ENCODE results near the gene TINCR.
A peak's percentile ranks its signal among the peaks of the same experiment; 100 is the strongest.

TINCR gene

GRCh38 chr19:5579697-5580096 is 11.9 kb upstream of the TINCR start:
- no peak for DNase-seq (ENCODE audit: low read depth)
- no peak overlapping the region for H3K4me3 ChIP-seq (ENCODE audit: low read depth, low read length)
- TF ChIP-seq CTCF (conservative IDR thresholded peaks at IDR 0.05; ENCODE audit: low read depth, low read length): no peak

- no peak for TF ChIP-seq CTCF (conservative IDR thresholded peaks at IDR 0.05; ENCODE audit: low read depth, low read length)
- no peak for DNase-seq (ENCODE audit: low read depth)
Observed at GRCh38 chr19:5579286-5579685, 11.5 kb upstream of the TINCR start.

GRCh38 chr19:5578097-5578846 is 10.5 kb upstream of the TINCR start:
- peak; percentile 93 for TF ChIP-seq CTCF (conservative IDR thresholded peaks at IDR 0.05; ENCODE audit: low read depth, low read length)
- H3K4me3 ChIP-seq (ENCODE audit: low read depth, low read length): peak overlapping the region; percentile 28
- peak; percentile 57 for DNase-seq (ENCODE audit: low read depth)

More at GRCh38 chr19:5579286-5579685, 11.5 kb upstream of the TINCR start:
- no peak overlapping the region for H3K4me3 ChIP-seq (ENCODE audit: low read depth, low read length)

GRCh38 chr19:5575590-5575989 is 7.8 kb upstream of the TINCR start:
- no peak for DNase-seq (ENCODE audit: low read depth)
- no peak overlapping the region for H3K4me3 ChIP-seq (ENCODE audit: low read depth, low read length)
- no peak for TF ChIP-seq CTCF (conservative IDR thresholded peaks at IDR 0.05; ENCODE audit: low read depth, low read length)

GRCh38 chr19:5572556-5573286 is 5.0 kb upstream of the TINCR start:
- no peak overlapping the region for H3K4me3 ChIP-seq (ENCODE audit: low read depth, low read length)
- no peak for DNase-seq (ENCODE audit: low read depth)
- no peak for TF ChIP-seq CTCF (conservative IDR thresholded peaks at IDR 0.05; ENCODE audit: low read depth, low read length)

- no peak for TF ChIP-seq CTCF (conservative IDR thresholded peaks at IDR 0.05; ENCODE audit: low read depth, low read length)
- H3K4me3 ChIP-seq (ENCODE audit: low read depth, low read length): no peak overlapping the region
- DNase-seq (ENCODE audit: low read depth): no peak
Observed at GRCh38 chr19:5571777-5572176, 4.0 kb upstream of the TINCR start.

All from choroid plexus epithelial cell (primary cell).